ENCODE results near the gene A2M.

A2M gene

DNA sequence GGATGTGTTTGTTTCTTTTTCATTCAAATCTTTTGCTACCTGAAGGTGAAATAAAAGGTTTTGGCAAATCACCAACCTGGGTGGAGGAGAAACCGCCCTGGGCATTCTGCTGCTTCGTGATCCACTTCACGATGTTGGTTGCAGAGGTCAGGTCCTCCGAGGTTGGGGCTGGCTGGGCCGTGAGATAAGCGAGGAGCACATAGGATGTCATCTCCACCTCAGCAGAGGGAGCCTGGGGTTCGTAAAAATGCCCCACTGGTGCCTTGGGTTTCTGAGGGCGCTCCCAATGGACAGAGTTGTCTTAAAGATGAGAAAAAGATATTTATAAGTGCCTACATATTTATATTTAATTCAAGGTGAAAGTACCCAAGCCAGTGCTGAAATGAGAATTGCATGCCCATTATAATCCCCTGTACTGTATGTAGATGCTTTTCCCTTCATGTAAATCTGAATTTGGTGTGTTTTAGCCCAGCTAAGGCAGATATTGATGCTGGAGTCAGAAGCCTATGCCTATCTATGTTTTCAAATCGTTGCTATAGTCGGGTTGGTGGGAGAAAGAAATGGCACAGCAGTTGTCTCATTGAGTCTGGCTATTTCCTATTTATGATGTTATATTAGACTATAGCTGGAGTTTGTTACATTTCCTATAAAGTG, 41.1 kb downstream of the A2M start:
- no peak for DNase-seq (ENCODE audit: low read depth in 2 of 3, low spot score in 2 of 3)

DNA sequence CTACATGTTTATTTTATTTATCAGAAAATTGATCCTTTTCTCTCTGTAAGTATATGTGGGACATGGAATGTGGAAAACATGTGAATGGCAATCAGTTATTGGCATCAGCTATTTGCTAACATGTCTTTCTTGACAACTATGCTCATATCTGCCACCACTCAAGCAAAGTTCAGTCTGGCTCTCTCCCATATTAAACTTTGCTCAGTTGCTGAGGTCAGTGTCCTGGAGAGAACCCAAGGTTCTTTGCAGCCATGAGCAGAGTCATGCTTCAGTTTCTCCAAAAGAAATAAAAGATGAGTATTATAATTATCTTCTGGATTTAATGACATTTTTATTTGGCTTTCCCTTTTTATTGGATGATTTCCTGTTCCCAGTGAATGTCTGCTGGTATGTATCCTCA, 42.6 kb downstream of the A2M start:
- no peak for DNase-seq (ENCODE audit: low read depth in 2 of 3, low spot score in 2 of 3)

DNA sequence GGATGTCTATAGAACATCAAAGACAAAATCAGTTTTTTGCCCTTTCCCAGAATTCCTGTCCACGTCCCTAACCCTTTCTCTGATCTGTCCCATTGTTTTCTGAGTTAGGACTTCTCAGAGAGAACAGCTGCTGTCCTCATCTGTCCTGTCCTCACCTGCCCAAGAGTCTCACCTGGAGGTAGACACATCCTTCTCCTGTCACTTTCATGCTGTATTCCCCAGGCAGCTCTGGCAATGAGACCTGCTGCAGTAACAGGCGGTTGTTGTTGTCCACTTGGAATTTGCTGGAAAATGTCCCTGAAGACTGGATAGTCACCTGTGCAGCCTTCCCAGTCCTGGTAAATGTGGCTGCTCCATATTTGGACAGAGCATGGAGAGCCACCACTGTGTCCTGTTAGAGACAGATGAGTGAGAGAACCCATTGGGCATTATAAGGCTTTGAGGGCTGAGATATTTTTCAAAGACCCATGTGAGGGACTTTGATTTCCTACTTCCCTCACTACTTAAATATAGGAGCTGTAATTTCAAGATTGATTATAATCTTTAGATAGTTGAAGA, 43.2 kb downstream of the A2M start:
- no peak for DNase-seq (ENCODE audit: low read depth in 2 of 3, low spot score in 2 of 3)

DNA sequence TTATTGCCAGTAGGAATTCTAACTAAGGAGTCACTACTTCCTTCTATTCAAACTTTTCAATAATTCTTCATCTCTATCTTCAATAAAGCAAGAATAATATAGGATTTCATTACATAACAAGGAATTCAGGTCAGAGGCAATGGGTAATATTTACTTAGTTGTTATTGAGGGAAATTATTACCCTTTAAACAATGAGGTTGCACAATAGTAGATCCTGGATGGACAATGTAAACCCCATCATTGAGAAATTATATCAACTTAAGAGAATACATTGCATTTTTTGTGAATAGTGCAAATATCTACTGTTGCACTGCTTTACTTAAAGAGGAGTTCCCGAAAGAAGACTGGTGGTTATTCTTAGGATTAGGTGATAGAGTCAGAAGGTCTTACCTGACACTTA, 43.8 kb downstream of the A2M start:
- no peak for DNase-seq (ENCODE audit: low read depth in 2 of 3, low spot score in 2 of 3)

DNA sequence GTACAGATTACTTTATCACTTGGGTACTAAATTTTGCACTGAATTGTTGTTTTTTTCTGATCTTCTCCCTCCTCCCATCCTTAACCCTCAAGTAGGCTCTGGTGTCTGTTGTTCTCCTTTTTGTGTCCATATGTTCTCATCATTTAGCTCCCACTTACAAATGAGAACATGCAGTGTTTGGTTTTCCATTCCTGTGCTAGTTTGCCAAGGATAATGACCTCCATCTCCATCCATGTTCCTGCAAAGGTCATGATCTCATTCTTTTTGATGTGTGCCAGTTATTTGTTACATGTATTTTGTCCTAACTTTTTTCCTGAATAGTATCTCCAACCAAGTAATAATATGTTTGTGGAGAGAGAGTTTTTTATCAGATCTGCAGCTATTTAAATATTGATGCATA, 44.2 kb downstream of the A2M start:
- no peak for DNase-seq (ENCODE audit: low read depth in 2 of 3, low spot score in 2 of 3)

DNA sequence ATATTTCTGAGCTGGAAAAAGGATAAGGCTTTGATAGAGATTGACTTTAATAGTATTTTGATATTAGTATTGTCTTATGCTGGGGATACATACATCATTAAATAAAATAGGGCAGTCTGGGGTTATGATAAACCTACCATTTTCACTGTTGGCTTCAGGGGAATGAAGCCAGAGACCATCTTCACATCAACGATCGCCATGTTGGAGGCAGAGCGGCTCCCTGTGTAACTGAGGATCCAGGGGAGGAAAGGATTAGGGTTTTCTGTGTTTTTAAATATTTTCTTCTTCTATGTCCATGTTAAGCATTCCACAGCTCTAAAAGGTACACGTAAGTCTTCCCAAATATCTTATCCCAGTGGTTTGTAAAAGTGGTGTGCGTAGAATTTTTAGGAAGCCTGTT, 45.4 kb downstream of the A2M start:
- DNase-seq (ENCODE audit: low read depth in 2 of 3, low spot score in 2 of 3) = no peak

DNA sequence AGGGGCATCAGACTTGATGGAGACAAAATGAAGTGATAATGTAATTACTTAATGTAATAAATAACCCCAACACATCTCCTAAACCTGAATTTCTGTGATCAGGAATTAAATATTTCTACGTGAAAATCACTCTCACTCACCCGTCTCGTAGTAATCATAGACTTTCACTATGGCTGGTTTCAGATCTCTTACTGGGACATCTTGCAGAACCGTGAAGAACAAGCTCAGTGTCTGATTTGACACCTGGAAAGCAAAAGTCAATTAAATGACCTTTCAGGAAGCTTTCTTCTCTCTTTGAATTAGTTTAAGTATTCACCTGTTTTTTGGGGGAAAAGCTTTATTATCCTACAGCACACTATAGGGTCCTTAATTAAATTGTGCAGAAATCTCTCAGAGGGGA, 47.1 kb downstream of the A2M start:
- no peak for DNase-seq (ENCODE audit: low read depth in 2 of 3, low spot score in 2 of 3)

DNA sequence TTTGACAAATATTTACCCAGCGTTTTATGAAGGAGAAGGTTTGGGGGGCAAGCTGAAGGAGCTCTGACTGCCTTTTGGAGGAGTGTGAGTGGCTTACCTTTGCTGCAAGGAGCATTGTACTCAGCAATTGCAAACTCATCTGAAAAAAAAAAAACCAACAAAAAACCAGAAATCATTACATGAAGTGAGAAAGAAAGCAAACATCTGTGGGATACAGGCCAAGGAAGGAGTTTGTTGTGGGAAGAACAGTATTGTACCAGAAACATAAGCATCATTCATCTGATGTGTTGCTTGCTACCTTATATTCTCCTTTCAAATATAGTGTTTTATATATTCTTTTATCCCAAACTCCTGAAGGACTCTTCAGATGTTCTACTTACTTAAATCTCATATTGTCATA, 47.6 kb downstream of the A2M start:
- no peak for DNase-seq (ENCODE audit: low read depth in 2 of 3, low spot score in 2 of 3)

DNA sequence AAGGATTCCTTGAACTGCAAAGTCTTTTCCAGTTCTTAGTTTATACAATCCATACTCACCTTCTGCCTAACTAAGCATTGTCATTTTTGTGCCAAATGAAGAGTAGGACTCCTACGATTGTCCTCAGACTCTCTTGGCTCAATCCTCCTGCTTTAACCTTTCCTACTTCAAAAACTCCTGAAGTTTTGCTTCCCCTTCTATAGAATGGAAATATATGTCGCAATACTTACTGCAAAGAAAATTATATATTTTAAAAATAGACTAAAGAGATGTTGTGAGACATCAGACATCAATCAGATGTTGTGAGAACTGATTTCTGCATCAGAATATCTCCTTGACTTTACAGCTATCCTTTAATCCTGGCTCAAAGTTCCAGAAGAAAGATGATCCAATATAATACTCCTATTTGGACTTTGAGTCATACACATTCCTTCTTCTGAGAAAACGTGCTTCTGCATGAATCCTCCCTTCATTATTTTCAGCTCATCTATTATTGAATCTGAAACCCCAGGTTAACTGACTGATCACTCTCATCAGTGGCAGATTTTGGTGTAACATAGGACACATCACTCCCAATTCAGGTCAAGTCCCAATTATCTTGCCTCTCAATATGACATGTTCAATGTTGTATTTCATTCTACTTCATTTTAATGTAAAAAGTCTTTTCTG, 48.8 kb downstream of the A2M start:
- DNase-seq (ENCODE audit: low read depth in 2 of 3, low spot score in 2 of 3) = no peak

DNA sequence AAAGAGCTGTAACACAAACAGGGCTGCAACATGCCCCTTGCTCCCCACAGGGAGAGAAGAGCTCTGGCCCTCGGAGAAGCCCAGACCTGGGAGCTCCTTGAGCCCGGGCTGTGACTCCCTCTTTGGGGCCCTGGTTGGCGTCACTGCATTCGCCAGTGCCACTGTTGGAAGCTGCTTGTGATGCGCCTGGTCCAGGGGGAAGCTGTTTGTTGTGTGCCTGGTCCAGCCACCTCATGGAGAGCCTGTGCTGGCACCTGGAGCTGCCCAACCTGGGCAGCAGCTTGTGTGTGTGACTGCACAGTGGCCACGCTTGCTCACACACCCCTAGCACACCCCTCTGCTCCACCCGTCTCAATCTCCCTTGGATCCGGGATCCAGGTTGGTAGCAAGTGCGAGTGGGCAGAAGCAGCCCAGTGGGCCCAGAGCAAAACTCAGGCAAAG, 49.5 kb downstream of the A2M start:
- DNase-seq (ENCODE audit: low read depth in 2 of 3, low spot score in 2 of 3) = no peak

DNA sequence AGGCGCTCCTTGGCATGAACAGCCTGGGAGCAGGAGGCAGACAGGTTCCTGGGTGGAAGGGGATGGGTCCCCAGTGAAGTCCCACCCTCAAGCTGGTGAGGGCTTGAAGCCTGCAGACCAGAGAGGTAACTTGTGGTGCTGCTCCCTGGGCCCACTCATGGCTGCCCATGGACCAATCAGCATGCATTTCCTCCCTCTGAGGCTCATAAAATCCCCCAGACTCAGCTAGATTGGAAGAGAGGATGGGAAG, 50.2 kb downstream of the A2M start:
- no peak for DNase-seq (ENCODE audit: low read depth in 2 of 3, low spot score in 2 of 3)

DNA sequence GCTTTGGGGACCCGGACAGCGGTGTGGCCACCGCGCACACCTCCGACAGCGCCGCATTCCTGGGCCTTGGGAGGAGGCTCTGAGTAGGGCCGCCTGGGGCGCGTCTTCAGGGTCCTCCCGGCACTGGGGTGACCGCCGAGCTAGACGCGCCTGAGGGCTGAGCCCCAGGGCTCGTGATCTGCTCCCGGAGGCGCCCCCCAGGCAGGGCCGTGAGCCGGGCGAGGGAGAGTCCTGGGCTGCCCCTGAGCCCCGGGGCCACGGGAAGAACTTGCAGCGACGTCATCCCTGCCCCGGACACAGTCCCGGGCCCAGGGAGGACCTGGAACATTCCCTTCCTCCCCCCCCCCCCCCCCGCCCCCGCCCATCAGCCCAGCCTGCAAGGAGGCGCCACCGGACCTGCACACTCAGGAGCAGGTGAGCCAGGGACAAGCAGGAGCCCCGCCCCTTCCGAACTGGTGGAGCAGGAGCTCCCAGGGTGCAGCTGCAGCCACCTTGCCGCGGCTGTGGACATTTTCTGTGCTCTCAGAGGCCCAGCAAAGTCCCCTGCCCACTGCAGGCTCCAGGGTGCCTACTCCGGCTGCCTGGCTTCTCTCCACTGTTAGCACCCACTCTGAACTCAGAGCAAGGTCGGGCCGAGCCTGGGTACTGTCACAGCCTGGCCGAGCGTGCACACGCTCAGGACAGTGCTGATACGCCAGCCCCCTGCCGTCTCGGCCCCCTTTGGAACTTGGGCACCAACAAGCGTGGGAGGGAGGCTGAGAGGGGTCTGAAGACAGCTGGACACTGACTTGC, 50.7 kb downstream of the A2M start:
- DNase-seq (ENCODE audit: low read depth in 2 of 3, low spot score in 2 of 3) = no peak

DNA sequence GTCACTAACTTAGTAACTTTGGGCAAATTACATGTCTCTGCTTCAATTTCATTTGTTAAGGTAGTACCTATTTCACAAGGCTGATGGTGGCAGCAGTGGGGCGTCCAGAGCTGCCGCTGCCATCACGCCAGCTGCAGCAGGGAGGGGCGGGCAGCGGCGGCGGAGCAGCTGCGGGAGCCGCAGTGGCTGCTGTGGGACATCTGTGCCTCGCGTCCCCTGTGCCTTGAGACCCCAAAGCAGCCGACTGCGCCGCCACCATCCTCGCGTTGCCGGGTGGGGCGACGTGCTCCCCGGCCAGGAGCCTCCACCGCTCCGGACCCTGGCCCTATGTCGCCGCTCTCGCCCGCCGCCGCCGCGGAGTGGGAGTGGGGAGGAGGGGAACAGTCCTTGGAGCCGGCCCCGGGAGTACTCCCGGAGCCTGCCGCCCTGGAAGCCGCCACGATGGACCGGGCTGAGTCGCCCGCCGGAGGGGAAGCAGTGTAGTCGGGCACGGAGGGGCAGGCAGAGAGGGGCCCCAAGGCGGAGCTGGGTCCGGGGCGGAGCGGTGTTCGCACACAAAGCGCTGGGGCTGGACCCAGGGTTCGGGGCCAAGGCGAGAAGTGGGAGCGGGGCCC, 51.4 kb downstream of the A2M start:
- peak in 1 of 3 experiments; percentile 12 for DNase-seq (ENCODE audit: low read depth in 2 of 3, low spot score in 2 of 3)

DNA sequence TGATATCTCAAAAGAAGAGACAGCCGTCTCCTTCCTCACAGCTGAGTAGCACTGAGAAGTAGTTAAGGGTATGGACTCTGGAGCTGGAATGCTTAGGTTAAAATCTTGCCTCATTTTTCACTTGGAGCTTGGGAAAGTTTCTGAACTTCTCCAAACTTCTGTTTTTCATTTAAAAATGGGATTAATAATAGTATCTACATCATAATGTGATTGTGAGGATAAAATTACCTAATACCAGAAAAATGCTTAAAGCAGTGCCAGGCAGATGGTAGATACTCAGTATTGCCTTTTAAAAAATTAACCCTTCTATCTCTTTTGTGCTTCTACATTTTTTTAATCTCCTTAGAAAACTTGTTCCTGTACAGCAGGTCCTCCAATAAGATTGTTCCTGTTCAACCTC, 63.1 kb downstream of the A2M start:
- no peak for DNase-seq (ENCODE audit: low read depth in 2 of 3, low spot score in 2 of 3)

DNA sequence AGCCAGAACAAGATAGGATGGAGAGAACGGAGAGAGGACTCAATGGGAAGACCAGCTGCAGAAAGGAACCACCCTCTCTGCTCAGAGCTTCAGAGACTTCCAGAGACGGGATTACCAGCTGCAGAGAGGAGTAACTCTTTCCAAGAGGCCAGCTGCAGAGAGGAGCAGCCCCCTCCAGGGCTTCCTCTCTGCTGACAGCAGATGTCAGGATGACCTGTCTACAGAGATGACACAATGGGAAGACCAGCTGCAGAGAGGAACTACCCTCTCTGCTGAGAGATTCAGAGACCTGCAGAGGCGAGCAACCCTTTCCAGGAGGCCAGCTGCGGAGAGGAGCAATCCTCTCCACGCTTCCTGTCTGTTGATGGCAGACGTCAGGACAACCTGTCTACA, 64.6 kb downstream of the A2M start:
- no peak for DNase-seq (ENCODE audit: low read depth in 2 of 3, low spot score in 2 of 3)

DNA sequence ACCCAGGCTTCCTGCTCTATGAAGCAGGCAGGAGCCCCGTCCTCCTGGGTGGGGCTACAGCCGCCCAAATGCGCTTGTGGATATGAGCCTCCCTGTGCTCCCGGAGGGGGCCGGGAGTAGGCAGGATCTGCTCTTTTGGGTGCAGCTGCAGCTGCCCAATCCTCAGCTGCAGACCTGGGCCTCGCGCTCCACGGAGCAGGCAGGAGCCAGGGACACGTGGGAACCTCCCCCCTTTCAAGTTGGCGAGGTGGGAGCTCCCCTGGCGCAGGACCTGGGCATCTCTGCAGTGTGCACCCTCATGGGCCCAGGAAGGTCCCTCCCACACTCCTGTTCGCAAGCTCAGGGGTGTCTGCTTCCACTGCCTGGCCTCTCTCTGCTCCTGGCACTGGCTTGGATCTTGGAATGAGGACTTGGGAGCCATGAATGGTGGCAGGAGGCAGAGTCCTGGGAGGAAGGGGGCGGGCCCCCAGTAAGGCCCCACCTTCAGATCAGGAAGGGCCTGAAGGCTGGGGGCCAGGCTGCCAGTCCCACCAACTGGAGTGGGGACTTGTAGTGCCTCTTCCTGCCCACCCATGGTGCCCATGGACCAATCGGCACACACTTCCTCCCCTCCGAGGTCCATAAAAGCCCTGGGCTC, 65.1 kb downstream of the A2M start:
- DNase-seq (ENCODE audit: low read depth in 2 of 3, low spot score in 2 of 3) = no peak

DNA sequence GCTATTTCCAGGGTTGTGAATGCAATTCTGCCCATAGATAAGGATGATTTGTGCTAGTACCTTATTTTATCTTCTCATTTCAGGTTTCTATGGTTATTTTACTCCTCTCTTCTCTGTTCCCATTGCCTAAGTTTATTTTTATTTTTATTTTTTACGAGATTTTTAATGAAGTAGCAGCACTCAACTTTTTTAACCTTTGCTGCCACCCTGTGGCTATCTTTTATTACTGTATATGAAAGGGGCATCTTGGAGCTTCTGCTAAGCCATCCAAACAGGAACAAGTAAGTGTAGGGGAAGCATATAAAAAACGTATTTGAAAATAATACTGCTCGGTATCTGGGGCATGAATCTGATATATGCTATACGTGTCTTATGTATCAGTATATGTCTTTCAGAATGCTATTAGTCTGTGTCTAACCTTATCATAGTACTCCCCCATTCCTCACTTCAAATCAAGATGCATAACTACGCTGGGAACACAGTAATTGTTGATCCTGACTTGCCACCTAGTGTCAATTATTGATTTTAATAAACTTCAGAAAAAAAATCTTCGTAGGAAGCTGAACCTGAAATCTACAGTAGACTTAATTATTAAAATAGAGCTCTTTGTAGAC, 66.1 kb downstream of the A2M start:
- DNase-seq (ENCODE audit: low read depth in 2 of 3, low spot score in 2 of 3) = no peak

DNA sequence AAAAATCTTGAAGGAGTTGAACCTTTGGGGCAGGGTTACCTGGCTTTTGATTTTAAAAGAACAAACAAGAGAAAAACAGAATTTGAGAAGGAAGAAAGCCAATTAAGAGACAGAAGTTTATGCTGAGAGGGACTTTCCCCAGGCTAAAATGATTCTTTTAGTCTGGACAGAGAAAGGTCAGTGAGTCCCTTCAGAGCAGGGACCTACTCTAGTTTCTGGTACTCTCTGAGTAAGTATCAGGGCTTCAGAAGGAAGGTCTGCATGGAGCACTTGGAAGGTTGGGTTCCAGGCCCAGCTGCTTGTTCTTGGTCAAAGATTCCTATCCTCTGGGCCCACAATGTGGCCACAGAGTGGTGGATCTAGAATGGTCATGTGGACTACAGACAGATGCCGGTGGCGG, 66.8 kb downstream of the A2M start:
- DNase-seq (ENCODE audit: low read depth in 2 of 3, low spot score in 2 of 3) = no peak

DNA sequence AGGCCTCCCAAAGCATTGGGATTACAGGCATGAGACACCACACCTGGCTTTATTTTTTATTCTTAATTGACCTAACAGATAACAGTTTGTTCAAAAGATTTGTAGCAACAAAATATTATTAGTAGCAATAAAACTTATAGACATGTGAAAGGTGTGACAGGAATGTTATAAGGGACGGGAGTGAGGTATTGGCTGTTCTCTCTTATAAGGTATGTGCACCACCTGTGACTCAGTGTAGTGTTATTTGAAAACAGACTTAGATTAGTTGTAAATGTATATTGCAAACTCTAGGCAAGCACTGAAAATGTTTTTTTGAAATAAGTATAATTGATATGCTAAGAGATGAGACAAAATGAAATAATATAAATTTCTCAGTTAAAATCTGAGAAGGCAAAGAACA, 68.6 kb downstream of the A2M start:
- DNase-seq (ENCODE audit: low read depth in 2 of 3, low spot score in 2 of 3) = no peak

DNA sequence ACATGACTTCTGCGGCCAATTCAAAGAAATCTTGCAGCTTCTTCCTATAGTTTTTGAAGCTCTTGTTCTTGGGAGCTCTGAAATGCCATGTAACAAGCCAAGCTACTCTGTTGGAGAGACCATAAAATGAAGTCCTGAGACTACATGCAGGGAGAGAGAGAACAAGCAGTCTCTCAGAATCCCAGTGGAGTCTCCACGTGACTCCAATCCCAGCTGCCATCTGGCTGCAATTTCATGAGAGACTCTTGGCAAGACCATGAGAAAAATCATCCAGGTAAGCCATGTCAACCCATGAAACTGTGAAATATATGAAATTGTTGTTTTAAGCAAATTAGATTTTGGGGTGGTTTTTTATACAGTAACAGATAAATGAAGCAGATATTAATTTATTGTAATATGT, 72.0 kb downstream of the A2M start:
- no peak for DNase-seq (ENCODE audit: low read depth in 2 of 3, low spot score in 2 of 3)

DNA sequence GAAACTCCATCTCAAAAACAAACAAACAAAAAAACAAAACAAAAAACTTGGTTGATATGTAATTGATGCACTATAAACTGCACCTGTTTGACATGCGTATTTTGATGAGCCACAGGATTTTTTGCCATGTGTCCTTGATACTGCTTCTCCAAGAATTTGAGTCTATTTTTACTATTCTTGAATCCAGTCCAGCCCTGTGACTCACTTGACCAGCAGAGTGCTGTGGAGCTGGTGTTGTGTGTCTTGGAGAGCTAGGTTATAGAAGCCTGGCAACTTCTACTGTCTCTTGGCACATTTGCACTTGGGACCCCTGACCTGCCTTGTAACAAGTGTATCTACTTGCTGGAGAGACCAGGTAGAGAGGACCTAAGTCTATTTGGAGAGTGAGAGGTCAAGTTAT, 74.4 kb downstream of the A2M start:
- DNase-seq (ENCODE audit: low read depth in 2 of 3, low spot score in 2 of 3) = no peak

All from activated CD8-positive, alpha-beta memory T cell treated with anti-CD3 and anti-CD28 coated beads for 48 hours (primary cell).